HepG2 (cell line): ENCODE data around the gene RASA3. TPM values are rescaled to one million over a fixed set of nuclear protein-coding genes. Genes with fewer than 3 reads are reported as not detected.

Source experiments
- ATAC-seq: fragments of 200-7000 bp; cut with Tn5 transposase; 3 replicates; pipeline ENCODE4 v1.9.1; 2020; ENCODE audit warnings: mild to moderate bottlenecking, moderate library complexity
- BruUV-seq: library from RNA; stranded (reverse); fragments of 400-500 nt; replicated peaks from 2 replicates; lab custom pipeline; 2021; lab: Mats Ljungman, UMichigan
- CTCF ChIA-PET: fragments of 300-600 bp; formaldehyde crosslinking; extraction: SDS; loops from one replicate; lab custom pipeline; 2021; ENCODE audit warnings: low total read pairs, inconsistent platforms, low intra/inter-chr PET ratio; lab: Yijun Ruan, JAX
- POLR2A ChIA-PET: fragments of 350-600 bp; sonication (Branson Sonifier 250); formaldehyde crosslinking; loops from one replicate; lab custom pipeline; 2020; ENCODE audit warnings: antibody characterized with exemption, inconsistent platforms; lab: Yijun Ruan, JAX
- DNase-seq: peaks from one replicate; pipeline ENCODE4 v3.0.0-alpha.2; 2015; ENCODE audit warnings: low spot score
- FAIRE-seq: peaks from 3 replicates; lab custom pipeline; 2011; peaks lifted over from hg19 to GRCh38; lab: Jason Lieb, UNC
- H2AFZ ChIP-seq: one replicate; pipeline ENCODE4 v1.6.1; 2011; ENCODE audit warnings: low read length, inconsistent platforms
- H3K27ac ChIP-seq: fragments of 300-600 bp; 3 replicates; pipeline ENCODE4 v1.8.0; 2011; ENCODE audit warnings: mixed run types, mild to moderate bottlenecking, mixed read lengths, low read length, inconsistent platforms; ENCODE audit not compliant: insufficient read depth; ENCODE audit errors: extremely low read length
- H3K27me3 ChIP-seq, 2 experiments: fragments of 200-600 bp in 1 of 2; 2 replicates in 1 of 2; 3 replicates in 1 of 2; pipeline versions ENCODE4 v1.6.0 to v1.8.0; 2011; ENCODE audit warnings: low read length in 2 of 2, mild to moderate bottlenecking in 2 of 2, moderate library complexity in 2 of 2, inconsistent platforms in 1 of 2; ENCODE audit not compliant: insufficient read depth in 2 of 2, control insufficient read depth in 1 of 2
- H3K36me3 ChIP-seq, 2 experiments: fragments of 200-600 bp in 1 of 2; replicated peaks in 1 of 2; 2 replicates in 1 of 2; 3 replicates in 1 of 2; pipeline versions ENCODE4 v1.5.1 to v1.8.0; 2011; ENCODE audit warnings: low read length in 2 of 2, inconsistent platforms in 1 of 2; ENCODE audit not compliant: insufficient read depth in 2 of 2, control insufficient read depth in 1 of 2
- H3K4me1 ChIP-seq: 2 replicates; pipeline ENCODE4 v1.5.1; 2012; ENCODE audit warnings: low read length, inconsistent platforms; ENCODE audit not compliant: insufficient read depth
- H3K4me2 ChIP-seq: 2 replicates; pipeline ENCODE4 v1.6.0; 2011; ENCODE audit warnings: low read depth, low read length, inconsistent platforms
- H3K4me3 ChIP-seq, 3 experiments: fragments of 200-600 bp in 1 of 3; sonication (generic), shearing (Covaris generic) in 1 of 3; replicated peaks in 1 of 3; 2 replicates each; pipeline ENCODE4 v1.5.1; 2011 to 2016; ENCODE audit warnings: low read length in 3 of 3, inconsistent platforms in 2 of 3, low read depth in 2 of 3, mild to moderate bottlenecking in 2 of 3, control low read depth in 1 of 3, mixed read lengths in 1 of 3; ENCODE audit not compliant: insufficient read depth in 1 of 3
- H3K79me2 ChIP-seq: one replicate; pipeline ENCODE4 v1.6.1; 2011; ENCODE audit warnings: low read length, inconsistent platforms; ENCODE audit not compliant: insufficient read depth
- H3K9ac ChIP-seq: 2 replicates; pipeline ENCODE4 v1.6.0; 2011; ENCODE audit warnings: mild to moderate bottlenecking, low read depth, low read length, inconsistent platforms; ENCODE audit not compliant: insufficient read depth
- H3K9me3 ChIP-seq: 2 replicates; pipeline ENCODE4 v1.5.1; 2012; ENCODE audit warnings: mild to moderate bottlenecking, low read length
- H4K20me1 ChIP-seq: 2 replicates; pipeline ENCODE4 v1.6.0; 2011; ENCODE audit warnings: inconsistent platforms, mild to moderate bottlenecking, low read length, moderate library complexity; ENCODE audit not compliant: insufficient read depth
- CREM ChIP-seq, 2 experiments: sonication (generic) in 1 of 2; formaldehyde crosslinking in 1 of 2; IDR thresholded peaks; 2 replicates each; pipeline versions ENCODE4 v1.4.0 to v1.6.1; 2016 to 2020; ENCODE audit warnings: antibody characterized with exemption in 1 of 2, mild to moderate bottlenecking in 1 of 2, missing genetic modification reagents in 1 of 2
- GATAD2A ChIP-seq: IDR thresholded peaks from 2 replicates; pipeline ENCODE4 v1.6.1; 2016
- HHEX ChIP-seq: IDR thresholded peaks from 2 replicates; pipeline ENCODE4 v1.6.1; 2016; ENCODE audit warnings: control low read depth
- ISL2 ChIP-seq: sonication (generic); formaldehyde crosslinking; IDR thresholded peaks from 2 replicates; pipeline ENCODE4 v1.5.0; 2020; ENCODE audit warnings: missing genetic modification reagents
- KDM3A ChIP-seq: IDR thresholded peaks from 2 replicates; pipeline ENCODE4 v1.6.1; 2018; ENCODE audit warnings: low read depth, missing compliant biosample characterization
- MYNN ChIP-seq: sonication (generic); formaldehyde crosslinking; IDR thresholded peaks from 2 replicates; pipeline ENCODE4 v1.4.0; 2020; ENCODE audit warnings: mild to moderate bottlenecking, low read depth, missing genetic modification reagents
- NONO ChIP-seq, 2 experiments: fragments of 450-650 bp in 1 of 2; sonication (generic) in 1 of 2; formaldehyde crosslinking in 1 of 2; IDR thresholded peaks in 1 of 2; conservative IDR thresholded peaks in 1 of 2; 2 replicates each; pipeline versions ENCODE4 v1.6.1 to v1.8.0; 2017 to 2022; ENCODE audit warnings: mild to moderate bottlenecking in 1 of 2, missing genetic modification reagents in 1 of 2, moderate library complexity in 1 of 2
- TARDBP ChIP-seq: sonication (generic); formaldehyde crosslinking; IDR thresholded peaks from 2 replicates; pipeline ENCODE4 v1.8.0; 2022; ENCODE audit warnings: mild to moderate bottlenecking, missing genetic modification reagents
- XRCC5 ChIP-seq: fragments of 200-400 bp; formaldehyde crosslinking; optimal IDR thresholded peaks from 2 replicates; pipeline ENCODE3; 2017; ENCODE audit warnings: mild to moderate bottlenecking, low read length
- ZFYVE20 ChIP-seq: sonication (generic); formaldehyde crosslinking; IDR thresholded peaks from 2 replicates; pipeline ENCODE4 v1.8.0; 2023; ENCODE audit warnings: low read depth, mild to moderate bottlenecking, moderate library complexity, missing genetic modification reagents, borderline replicate concordance
- ZNF260 ChIP-seq: sonication (generic); formaldehyde crosslinking; IDR thresholded peaks from 2 replicates; pipeline ENCODE4 v1.4.0; 2020; ENCODE audit warnings: missing genetic modification reagents, low read depth, mild to moderate bottlenecking, borderline replicate concordance
- ZNF83 ChIP-seq: sonication (generic); formaldehyde crosslinking; IDR thresholded peaks from 2 replicates; pipeline ENCODE4 v1.4.0; 2020; ENCODE audit warnings: missing genetic modification reagents, mild to moderate bottlenecking, borderline replicate concordance
- WGBS: methylation state at CpG from one replicate; pipeline ENCODE4 v1.1.6; 2017; ENCODE audit warnings: low lambda C conversion rate; 5-methylcytosine and 5-hydroxymethylcytosine counted together
- in situ Hi-C: cut with HindIII; loops from 2 replicates; pipeline ENCODE4 v1.10.0; 2017; ENCODE audit warnings: low pct_unique_long_range_greater_than_20kb; ENCODE audit not compliant: extremely low pct_ligation_motif_present
- intact Hi-C: fragments of 100-400 bp; cut with micrococcal nuclease; formaldehyde crosslinking; loops from one replicate; pipeline ENCODE4 v1.10.0; 2022; ENCODE audit not compliant: unreplicated experiment
- polyA plus RNA-seq, 8 experiments: library from polyadenylated mRNA; depleted of rRNA in 3 of 8; stranded (reverse) in 7 of 8; unstranded in 1 of 8; fragments of >200 nt; fragmentation: Illumina TruSeq in 4 of 8; extraction: Trizol in 4 of 8; gene quantifications; 2 replicates each; pipeline versions ENCODE4 v1.2.1 to v1.2.3, GENCODE V29; 2011 to 2016; ENCODE audit warnings: low read depth in 4 of 8, missing spikeins in 1 of 8, mixed read lengths in 1 of 8; ENCODE audit not compliant: insufficient read depth in 1 of 8
- total RNA-seq, 5 experiments: library from RNA; depleted of rRNA; stranded (reverse); fragments of >200 nt; fragmentation: Illumina TruSeq; extraction: Trizol; gene quantifications; 2 replicates each; pipeline ENCODE4 v1.2.3, GENCODE V29; 2016; ENCODE audit warnings: low read depth in 1 of 5
- TF ChIP-seq, protein P1 (sequence below): sonication (generic); formaldehyde crosslinking; IDR thresholded peaks from 2 replicates; pipeline ENCODE4 v1.5.0; 2020; ENCODE audit warnings: mild to moderate bottlenecking, missing genetic modification reagents, borderline replicate concordance

Gene RASA3
- total and polyA plus RNA-seq, 2 of the 13 experiments (the other 11 are each of a cell fraction or from before 2014, with no cell fraction given) = 0.05 TPM; not detected in 1

DNA sequence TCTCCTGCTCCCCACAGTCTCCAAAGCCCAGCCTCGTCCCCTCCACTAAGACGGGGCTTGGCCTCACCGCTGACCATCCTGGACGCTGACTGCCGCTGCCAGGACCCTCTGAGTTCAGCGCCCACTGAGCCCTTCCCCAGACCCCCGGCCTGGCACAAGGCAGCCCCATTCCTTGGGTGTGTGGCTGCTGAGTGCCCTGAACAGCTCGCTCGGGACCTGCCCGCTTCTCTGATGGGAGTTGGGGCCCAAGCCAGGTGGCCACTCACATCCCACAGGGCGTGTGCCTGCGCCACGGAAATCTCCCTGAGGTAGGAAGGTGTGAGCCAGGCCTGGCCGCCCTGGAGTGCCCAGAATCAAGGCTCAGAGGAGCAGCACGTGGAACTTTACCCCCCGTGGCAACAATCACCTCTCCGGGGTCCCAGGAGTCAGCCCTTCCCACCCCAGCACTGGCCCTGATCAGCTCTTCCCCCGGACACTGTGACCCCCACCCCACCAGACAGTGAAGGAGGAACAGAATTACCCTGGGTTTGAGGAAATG, 179.4 kb downstream of the RASA3 start:
- Histone ChIP-seq H3K36me3 (no peaks in the 10 kb centered on the region), H2AFZ (no peak overlapping the region), H3K79me2 (no peaks in the 10 kb centered on the region), H3K9ac (no peak overlapping the region), H3K27ac (no peak overlapping the region), H3K4me1 (peaks cover 5% of the 10 kb centered on the region; the same call in 1 of the 2 replicates), H3K9me3 (0 out of 2 replicates have a peak, but pooled peaks cover under 1% of the 10 kb centered on the region), H4K20me1 (no peaks in the 10 kb centered on the region), H3K27me3 (peaks cover 3 to 13% of the 10 kb centered on the region in 2 experiments; a peak in 3 of 5 replicates), H3K4me3 (no peak overlapping the region), H3K4me2 (no peak overlapping the region)
- ATAC-seq = no peak
- no peak for FAIRE-seq
- ChIA-PET POLR2A (no interaction called here), CTCF (no interaction called here)
- no peak for DNase-seq
- TF ChIP-seq ZNF260 (no peak), GATAD2A (CRISPR knock-in tag) (no peak), ZFYVE20 (CRISPR knock-in tag) (no peak), XRCC5 (no peak), MYNN (no peak), HHEX (CRISPR knock-in tag) (no peak), NONO (IDR thresholded peaks at IDR 0.05) (no peak), NONO (CRISPR knock-in tag; conservative IDR thresholded peaks at IDR 0.05) (no peak), TARDBP (CRISPR knock-in tag) (no peak), ISL2 (no peak), CREM (IDR thresholded peaks at IDR 0.05) (no peak), CREM (CRISPR knock-in tag; IDR thresholded peaks at IDR 0.05) (no peak), KDM3A (CRISPR knock-in tag) (no peak), ZNF83 (CRISPR knock-in tag) (no peak)
- TF ChIP-seq, protein P1, sequence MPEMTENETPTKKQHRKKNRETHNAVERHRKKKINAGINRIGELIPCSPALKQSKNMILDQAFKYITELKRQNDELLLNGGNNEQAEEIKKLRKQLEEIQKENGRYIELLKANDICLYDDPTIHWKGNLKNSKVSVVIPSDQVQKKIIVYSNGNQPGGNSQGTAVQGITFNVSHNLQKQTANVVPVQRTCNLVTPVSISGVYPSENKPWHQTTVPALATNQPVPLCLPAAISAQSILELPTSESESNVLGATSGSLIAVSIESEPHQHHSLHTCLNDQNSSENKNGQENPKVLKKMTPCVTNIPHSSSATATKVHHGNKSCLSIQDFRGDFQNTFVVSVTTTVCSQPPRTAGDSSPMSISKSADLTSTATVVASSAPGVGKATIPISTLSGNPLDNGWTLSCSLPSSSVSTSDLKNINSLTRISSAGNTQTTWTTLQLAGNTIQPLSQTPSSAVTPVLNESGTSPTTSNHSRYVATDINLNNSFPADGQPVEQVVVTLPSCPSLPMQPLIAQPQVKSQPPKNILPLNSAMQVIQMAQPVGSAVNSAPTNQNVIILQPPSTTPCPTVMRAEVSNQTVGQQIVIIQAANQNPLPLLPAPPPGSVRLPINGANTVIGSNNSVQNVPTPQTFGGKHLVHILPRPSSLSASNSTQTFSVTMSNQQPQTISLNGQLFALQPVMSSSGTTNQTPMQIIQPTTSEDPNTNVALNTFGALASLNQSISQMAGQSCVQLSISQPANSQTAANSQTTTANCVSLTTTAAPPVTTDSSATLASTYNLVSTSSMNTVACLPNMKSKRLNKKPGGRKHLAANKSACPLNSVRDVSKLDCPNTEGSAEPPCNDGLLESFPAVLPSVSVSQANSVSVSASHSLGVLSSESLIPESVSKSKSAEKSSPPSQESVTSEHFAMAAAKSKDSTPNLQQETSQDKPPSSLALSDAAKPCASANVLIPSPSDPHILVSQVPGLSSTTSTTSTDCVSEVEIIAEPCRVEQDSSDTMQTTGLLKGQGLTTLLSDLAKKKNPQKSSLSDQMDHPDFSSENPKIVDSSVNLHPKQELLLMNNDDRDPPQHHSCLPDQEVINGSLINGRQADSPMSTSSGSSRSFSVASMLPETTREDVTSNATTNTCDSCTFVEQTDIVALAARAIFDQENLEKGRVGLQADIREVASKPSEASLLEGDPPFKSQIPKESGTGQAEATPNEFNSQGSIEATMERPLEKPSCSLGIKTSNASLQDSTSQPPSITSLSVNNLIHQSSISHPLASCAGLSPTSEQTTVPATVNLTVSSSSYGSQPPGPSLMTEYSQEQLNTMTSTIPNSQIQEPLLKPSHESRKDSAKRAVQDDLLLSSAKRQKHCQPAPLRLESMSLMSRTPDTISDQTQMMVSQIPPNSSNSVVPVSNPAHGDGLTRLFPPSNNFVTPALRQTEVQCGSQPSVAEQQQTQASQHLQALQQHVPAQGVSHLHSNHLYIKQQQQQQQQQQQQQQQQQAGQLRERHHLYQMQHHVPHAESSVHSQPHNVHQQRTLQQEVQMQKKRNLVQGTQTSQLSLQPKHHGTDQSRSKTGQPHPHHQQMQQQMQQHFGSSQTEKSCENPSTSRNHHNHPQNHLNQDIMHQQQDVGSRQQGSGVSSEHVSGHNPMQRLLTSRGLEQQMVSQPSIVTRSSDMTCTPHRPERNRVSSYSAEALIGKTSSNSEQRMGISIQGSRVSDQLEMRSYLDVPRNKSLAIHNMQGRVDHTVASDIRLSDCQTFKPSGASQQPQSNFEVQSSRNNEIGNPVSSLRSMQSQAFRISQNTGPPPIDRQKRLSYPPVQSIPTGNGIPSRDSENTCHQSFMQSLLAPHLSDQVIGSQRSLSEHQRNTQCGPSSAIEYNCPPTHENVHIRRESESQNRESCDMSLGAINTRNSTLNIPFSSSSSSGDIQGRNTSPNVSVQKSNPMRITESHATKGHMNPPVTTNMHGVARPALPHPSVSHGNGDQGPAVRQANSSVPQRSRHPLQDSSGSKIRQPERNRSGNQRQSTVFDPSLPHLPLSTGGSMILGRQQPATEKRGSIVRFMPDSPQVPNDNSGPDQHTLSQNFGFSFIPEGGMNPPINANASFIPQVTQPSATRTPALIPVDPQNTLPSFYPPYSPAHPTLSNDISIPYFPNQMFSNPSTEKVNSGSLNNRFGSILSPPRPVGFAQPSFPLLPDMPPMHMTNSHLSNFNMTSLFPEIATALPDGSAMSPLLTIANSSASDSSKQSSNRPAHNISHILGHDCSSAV = no peak
- WGBS = 22% methylated on average over 7 of the region's 18 CpGs
- intact Hi-C loops = no loop called here
- in situ Hi-C loops = no loop called here
- no TSS peak for BruUV-seq
